Activated CD4-positive, alpha-beta T cell treated with anti-CD3 and anti-CD28 coated beads, Interleukin-2, amount 50 U/mL, for 4 hours (primary cell): ENCODE results near the gene STX2.
A peak's percentile ranks its signal among the peaks of the same experiment; 100 is the strongest.

Experiments
- DNase-seq, 2 experiments: peaks; one replicate each; pipeline ENCODE4 v3.0.0-alpha.2; 2020

The STX2 gene

DNA sequence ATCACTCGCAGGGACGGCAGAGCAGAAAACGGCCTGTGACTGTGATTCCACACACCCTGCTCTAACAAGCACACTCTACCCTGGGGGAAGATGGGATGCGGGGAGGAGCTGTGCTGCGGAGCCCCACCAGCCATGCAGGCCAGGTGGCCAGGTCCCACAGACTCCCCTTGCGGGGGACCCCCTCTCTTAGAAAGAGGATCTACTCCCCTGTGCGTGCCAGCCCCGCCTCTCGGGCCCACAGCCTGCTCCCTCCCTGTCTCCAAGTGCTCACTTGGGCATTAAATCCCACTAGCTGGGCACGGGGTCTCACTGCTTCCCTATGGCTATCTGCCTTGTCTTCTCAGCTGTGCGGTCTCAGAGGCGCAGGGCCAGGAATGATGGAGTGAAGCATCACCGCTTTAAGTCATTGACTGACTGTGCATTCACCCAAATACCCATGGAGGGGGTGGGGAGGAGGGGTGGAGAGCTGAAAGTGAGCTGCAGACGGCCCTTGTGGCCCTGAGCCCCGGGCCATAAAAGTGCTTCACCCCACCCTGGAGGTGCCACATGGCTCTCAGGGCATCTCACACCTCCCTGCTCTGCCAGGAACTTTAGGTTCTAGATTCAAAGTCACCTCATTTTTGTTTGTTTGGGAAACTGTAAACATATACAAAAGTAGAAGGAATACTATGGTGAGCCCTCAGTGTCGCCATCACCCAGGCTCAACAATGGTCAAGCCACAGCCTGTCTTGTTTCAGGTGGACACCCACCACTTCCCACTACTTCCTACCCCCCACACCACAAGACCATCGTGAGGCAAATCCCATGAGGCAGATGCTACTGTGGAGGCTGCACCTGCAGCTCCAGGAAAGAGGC, 9.4 kb downstream of the STX2 start:
- no peak for DNase-seq

DNA sequence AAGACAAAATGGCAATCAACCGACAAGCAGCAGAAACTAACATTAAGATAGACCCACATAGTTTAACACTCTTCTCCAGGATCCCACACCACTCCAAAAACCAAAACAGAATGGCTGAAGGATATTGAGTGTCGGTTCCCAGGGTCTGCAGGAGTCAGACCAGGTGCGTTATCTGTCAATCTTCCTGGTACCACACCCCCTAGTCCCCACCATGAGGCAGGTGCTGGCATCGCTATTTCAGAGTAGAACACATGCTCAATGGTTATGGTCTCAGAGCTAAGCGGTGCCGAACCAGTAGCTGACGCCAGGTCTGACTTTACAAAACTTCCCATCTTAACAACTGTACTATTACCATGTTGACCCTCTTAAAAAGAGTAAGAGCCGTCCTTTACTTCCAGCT, 10.2 kb downstream of the STX2 start:
- DNase-seq, result no peak

DNA sequence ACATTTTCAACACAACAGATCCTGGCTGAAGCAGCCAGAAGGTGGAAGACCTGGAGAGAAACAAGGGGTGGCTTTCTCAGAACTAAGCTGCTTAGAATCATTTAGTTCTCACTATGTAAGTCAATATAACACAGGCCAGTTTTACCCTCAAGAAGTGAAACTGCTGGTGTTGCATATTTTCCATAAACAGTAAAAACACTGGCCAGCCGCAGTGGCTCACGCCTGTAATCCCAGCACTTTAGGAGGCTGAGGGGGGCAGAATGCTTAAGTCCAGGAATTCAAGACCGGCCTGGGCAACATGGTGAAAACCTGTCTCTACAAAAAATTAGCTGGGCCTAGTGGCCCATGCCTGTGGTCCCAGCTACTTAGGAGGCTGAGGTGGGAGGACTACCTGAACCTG, 11.6 kb downstream of the STX2 start:
- DNase-seq, result no peak

DNA sequence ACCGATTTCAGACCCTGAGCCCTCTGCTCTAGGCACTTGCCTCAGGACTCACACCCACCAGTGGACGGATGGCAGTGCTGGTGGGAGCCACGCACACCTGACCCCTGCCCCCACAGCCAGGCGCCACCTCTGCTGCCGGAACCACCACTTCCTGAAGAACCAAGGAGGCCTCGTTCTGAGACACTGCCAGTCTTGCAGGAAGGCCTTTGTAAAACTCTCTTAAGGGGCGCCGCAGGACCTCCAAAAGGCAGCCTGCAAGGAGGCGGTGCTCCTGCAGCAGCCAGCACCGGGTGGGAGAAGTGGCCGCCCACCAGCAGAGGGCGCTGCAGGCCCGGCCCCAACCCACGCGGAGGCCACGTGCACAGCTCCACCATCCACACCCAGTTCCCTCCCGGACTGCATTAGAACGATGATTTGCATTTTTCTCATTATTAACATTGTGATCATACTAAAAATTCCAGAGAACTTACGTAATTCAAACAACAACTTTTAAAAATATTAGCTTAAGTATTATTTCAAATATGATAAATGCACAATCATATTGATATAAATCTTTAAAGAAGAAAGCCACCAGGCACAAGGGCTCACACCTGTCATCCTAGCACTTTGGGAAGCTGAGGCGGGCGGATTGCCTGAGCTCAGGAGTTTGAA, 12.8 kb downstream of the STX2 start:
- DNase-seq, result peak; percentile 66 to 67

DNA sequence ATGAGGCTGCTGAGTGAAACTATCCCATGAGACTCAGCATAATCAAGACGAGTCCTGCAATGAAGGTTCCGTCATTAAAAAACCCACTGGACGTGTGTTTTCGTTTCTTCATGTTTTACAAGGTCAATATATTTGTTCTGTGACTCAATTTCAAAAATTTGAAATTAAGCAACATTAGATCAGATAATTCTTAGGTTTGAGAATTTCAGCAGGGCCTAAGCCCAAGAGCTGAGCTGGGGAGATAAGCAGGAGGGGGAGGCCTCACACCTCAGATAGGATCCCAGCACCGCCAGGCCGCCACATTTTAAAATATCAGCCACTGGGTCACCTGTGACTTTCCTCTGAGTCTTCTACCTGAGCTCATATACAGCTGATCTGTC, 13.3 kb downstream of the STX2 start:
- no peak for DNase-seq

DNA sequence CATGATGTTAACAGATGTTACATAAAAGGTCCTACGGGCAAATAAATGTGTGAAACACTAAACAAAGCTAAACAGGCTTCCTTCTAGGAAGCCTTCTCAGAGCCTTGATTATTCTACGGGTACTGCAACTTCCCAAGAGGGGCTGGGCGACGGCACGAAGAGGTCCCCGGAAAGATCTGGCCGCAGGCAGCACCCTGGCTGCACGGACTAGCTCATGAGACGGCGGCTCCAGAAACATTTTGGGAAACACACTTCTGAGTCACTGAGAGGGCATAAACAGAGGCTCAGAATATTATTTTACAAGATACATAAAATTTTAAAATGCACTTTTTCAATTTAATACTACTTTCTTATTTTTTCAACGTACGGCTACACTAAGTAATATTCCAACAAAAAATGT, 19.4 kb downstream of the STX2 start:
- no peak for DNase-seq

DNA sequence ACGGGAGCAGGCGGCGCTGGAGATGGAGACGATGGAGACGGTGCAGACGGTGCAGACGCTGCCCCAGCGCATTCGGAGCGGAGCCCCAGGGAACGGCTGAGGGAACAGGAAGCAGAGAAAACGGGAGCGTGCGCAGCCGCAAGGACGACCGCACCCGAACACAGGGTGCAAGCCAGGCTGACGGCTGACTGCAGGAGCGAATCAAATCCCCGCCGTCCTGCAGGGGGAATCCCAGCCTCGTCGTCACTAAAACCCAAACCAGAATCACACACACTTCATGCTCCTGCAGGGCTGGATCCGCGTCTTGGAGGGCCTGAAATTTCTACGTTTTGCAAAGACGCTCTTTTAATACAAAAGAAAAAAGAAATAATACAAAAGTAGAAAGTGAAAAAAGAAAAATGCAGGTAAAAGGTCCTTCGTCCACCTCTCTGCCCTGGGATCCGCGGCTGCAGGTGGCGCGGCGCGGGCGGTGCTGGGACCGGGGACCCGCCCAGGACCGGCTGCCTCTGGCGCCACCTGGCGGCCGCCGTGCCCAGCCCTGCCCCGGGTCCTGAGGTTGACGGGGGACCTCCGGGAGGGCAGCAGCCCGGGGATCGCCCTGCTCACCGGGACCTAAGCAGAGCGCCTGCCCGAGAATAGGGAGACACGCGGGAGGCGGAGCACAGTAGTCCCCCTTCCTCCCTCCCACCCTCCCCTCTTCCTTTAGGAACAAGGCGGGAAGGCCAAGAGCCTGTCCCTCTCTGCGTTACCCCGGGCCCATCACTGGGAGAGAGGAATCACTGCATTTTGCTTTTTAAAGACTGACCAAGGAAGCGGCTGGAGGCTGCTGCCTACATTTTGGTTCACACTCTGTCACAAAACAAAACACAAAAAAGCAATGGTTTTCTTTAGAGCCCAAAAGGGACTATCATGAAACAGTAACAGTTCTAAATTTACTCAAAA, 20.1 kb downstream of the STX2 start:
- DNase-seq, result peak; percentile 66 to 71

DNA sequence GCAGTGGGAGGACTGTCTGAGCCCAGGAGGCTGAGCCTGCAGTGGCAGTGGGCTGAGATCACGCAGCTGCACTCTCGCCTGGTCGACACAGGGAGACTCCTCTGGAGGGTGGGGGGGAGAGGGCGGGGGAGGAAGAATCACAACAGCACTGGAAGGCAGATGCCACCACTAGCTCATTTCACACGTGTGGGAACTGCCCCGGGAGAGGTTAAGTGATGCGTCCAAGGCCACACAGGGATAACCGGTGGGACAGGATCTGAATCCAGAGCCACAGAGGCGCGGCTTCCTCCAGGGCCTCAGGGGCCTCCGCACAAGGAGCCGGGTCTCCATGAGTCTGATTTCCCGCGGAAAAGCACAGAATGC, 20.8 kb downstream of the STX2 start:
- peak in 1 of 2 experiments; percentile 11 for DNase-seq

DNA sequence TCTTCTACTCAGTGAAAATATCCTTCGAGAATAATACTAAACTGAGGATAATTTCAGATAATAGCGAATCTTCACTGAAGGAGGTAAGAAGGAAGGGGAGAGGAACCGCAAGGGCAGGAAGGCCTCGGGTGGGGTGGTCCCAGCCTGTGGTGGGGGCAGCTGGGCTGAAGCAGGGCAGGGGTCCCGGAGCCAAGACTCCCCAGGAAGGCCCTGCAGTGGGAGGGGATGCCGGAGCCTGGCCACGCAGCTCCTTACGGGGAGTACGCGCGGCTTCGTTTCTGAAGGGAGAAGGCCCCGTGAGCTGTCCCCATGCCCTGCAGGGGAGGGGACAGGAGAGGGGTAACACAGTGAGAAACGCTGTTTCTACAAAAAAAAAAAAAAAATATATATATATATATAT, 21.2 kb downstream of the STX2 start:
- DNase-seq, result no peak

DNA sequence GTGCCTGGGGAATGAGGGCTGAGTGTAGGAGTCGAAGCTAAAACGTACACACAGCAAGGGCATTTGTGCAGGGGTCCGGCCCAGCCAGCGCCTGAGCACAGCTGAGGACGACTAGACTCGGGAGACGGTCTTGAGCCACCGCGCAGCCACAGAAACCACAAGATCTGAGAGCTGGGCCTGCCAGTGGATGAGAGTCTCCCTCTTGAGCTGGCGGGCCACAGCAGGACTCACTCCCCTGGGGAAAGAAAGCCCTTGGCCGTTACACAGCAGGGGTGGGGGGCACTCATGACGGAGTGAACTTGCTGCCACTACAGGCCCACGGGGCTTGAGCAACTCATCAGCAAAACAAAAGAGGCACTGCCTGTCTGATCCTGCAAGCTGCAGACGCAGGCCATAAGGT, 23.0 kb downstream of the STX2 start:
- DNase-seq, result no peak

DNA sequence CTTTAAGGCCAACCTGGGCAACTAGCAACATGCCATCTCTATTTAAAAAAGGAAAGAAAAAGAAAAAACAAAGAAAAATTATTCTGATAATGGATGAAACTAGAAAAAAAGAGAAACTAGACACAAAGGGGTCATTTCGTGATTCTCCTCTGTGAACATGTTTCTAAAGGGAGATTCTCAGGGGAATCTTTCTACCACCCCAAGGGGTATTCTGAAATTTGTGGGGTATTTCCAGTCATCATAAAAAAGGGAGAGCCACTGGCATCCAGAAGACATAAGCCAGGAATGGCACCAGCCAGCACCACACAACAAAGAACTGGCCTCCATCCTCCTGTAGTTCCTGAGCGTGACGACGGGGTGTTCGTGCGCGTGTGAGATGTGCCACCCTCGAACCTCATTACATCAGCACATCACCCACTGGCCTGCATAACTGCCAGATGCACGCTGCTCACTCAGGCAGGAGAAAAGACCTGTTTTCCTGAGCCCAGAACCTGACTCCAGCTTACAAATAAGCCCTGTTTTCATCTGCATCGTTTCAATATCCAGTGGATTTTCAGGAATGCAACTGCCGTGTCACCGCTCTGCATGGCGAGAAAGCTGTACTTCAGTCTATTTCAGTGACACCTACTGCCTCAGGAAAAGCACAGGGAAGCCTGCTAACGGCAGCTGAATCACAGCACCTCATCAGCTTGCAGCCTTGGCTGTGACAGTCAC, 23.9 kb downstream of the STX2 start:
- no peak for DNase-seq

DNA sequence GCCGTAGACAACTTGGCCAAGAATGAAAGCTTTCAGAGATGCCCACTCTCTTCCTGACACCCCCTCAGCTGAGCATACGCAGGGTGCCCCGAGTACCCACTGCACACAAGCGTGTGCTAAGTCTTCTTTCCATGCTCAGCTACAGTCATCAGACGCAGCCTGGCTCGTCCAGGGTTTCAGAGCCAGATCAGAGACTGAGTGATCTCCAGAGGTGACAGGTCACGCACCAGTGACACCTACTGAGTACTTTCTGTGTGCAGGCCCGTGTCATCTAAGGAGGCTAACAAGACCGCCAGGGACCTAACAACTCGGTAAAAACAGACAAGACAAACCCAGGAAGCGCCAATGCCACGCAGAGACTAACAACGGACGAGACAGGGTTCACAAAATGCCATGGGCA, 25.1 kb downstream of the STX2 start:
- DNase-seq, result no peak

DNA sequence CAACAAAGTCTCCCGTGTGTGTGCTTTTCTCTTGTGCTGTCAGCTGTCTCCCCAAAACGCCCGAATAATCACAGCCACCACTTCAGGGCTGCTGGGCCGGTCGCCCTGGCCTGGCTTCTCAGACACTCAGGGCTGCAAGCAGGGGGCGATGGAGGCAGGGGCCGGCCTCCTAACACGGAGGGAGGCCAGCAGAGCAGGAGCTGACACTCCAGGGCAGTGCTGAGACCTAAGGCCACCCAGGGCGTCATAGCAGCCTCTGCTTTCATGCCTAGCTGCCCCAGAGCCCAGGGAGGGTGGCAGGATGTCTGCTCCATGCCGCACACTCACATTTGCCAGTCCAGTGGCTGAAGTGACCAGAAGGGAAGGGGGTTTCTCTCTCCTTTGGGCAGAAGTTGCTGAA, 25.6 kb downstream of the STX2 start:
- DNase-seq, result no peak

DNA sequence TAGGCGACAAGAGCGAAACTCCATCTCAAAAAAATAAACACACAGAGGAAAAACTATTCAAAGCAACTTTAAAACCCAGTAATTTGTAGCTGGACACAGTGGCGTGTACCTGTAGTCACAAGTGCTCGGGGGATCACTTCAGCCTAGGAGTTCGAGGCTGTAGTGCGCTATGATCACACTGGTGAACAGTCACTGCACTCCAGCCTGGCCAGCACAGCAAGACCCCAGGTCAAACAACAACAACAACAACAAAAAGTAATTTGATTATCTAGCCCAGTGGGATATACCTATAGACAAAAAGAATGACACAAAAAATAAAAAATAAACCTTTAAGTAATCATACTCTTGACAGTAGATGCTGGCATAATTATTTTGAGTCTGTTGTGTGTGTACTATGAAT, 29.3 kb downstream of the STX2 start:
- DNase-seq, result no peak

DNA sequence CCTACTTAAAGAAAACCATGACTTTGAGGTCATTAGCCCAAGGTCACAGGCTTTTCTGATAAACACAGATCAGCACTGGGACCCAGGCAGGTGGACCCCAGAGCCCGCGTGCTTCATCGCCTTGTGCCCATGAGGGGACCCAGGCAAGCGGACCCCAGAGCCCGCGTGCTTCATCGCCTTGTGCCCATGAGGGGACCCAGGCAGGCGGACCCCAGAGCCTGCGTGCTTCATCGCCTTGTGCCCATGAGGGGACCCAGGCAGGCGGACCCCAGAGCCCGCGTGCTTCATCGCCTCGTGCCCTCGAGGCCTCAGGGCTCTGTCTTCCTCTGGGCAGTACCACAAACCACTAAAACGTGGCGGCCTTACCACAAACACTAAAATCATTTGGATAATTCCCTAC, 31.7 kb downstream of the STX2 start:
- no peak for DNase-seq

DNA sequence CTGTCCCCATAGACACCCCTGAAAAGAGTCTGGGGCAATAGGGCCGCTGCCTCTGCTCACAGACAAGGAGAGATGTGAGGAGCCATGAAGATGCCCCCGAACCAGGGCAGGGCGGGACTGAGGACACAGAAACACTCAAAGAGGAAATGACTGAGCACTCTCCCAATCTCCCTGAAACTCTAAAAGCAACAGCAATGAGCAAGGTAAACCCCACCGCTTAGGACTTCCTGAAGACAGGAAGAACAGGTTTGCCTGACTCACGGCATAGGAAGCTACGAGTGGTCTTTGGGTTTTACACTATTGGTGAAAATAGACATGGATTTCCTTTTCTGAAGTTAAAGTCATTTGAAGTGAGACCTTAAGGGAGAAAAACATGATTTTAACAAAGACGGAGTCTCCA, 32.5 kb downstream of the STX2 start:
- DNase-seq, result no peak

DNA sequence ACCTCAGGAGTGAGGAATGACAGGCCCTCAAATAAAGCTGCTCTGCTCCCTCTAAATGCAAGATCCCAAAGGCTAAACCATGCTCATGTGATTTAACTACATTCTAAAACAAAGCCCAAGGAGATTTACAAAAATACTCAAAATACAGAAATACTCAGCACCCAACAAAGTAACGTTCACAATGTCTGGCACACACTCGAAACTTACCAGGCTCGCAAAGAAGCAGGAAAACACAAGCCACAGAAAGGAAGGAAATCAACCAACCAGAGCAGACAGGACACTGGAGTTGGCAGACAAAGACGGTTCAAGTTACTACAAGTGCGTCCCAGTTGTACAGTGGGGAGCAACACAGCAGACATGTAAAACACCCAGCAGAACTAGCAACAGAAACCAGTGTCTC, 33.4 kb downstream of the STX2 start:
- no peak for DNase-seq

DNA sequence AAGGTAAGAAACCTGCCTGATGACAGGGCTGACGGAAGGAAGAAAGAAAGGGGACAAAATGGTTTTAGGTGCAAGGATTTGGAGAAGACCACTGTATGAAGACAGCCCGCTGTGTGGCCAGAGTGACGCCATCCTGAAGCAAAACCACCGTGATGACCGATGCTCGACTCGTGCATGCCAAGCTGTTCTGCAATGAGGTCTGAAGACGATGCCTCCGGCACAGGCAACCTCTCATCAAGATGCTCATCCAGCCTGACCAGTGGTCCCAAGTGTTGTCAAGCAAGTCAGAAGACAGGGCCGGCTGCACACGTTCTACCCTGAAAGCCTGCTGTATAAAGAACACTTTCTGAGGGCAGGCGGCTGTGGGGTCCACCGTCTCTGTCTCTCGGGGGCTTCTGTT, 34.8 kb downstream of the STX2 start:
- DNase-seq, result no peak

DNA sequence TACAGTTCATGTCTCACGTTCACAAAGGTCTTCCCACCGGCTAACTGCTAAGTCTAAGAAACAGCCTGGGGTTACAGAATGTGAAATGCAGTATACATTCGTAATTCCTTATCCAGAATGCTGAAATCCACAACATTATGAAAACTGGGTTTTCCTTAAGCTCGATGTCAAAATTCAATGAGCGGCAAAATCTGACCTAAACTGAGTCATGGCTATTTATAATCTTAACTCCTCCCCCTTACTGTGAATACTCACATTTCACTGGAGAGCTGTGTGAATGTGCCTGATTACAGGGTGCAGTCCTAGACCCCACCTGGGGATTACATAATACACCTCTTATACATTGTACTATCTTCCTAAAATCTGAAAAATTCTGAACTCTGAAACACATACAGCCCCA, 35.3 kb downstream of the STX2 start:
- DNase-seq, result no peak

DNA sequence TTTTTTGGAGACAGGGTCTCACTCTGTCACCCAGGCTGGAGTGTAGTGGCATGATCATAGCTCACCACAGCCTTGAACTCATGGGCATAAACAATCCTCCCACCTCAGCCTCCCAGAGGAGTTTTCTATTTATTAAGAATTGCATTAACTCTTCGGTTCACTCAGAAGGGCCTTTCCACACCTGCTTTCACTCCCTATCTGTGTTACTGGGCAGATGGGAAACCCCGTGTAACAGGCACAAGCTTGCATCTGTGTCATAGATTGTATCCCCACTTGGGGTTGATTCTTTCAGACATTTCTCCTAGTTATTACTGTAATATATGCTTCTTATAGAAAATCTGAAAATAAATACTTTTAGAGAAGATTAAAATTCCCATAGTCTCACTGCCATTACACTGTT, 38.7 kb downstream of the STX2 start:
- no peak for DNase-seq

DNA sequence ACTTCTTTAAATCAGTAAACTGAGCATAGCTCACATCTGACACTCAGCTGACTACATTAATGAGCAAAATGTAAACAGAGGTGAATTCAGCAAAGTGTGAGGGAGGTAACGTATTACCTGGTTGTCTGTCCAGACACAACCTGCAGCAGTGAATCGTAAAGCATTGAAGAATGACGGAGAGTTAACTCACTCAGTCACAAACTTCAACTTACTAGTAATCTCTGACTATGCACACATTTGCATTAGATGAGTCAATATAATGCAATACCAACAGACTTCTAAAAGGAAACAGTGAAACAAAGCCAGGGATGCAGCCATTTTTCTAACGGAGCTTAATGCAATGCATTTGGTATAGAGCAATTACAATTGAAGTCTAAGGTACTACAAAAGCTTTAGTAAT, 40.0 kb downstream of the STX2 start:
- DNase-seq, result no peak

DNA sequence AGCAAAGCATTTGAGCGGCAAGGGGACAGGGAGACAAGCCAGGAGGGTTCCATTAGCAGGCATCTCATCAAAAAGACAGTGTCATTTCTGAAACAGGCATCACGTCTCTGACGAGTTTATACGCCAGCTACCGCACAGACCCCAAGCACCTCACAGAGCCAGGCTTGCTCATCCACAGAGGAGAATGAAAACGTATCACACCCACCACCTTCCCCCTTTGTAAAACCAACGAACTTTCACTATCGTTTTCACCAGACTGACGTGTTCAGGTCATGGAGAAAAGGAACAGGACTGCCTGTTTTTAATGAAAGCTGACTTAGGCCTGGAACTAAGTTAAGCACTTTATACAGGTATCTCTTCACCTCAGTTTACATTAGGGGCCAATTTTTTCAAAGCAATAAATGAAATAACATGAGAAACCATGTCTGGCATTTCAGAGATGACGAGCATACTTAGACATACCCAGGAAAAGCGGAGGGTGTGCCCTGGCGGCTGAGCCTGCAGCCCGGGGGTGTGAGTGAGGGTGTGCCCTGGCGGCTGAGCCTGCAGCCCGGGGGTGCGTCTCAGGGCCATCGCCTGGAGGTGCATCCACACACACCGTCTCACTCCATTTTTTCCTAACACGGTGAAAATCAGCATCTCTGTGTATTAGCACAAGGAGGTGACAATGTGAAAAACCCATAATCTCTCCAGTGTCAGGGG, 41.9 kb downstream of the STX2 start:
- peak; percentile 13 to 15 for DNase-seq
